ENCODE data around the gene P4HA1.
"Not testable (repeated sequence)": the region's sequence is repeated elsewhere in the genome, so short reads cannot be mapped to it uniquely, and the experiment has no call there.

Gene P4HA1

DNA sequence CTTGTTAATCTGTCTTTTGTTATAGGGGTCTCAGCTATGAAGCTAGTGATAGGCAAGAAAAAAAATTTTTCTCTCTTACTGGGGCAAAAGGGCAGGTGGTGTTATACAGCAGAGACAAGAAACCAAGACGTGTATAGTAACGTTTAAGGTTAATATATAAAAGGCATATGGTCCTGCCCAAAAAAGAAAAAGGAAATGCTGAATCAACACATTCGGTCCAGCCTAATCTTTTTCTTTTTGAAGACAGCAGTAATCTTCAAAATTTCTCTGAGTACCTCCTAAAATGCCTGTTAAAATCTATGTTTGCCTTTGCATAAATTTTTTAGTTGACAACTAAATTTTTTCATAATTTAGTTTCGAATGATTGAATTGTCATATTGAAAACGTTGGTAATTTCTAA is 54.5 kb downstream of the P4HA1 start:
- no peak for DNase-seq

GRCh38 chr10:73039635-73040034 is 57.0 kb downstream of the P4HA1 start:
- DNase-seq, result no peak

DNA sequence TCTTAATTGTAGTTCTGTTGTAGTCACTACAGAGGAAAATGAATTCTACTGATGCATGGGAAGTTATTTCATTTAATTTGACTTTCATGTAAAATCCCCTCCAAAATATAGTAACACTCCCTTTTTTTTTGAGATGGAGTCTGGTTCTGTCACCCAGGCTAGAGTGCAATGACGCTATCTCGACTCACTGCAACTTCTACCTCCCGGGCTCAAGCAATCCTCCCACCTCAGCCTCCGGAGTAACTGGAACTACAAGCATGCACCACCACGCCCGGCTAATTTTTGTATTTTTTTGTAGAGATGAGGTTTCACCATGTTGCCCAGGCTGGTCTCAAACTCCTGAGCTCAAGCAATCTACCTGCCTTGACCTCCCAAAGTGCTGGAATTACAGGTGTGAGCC is 60.4 kb downstream of the P4HA1 start:
- not testable (repeated sequence) for DNase-seq

GRCh38 chr10:73032536-73032935 is 64.1 kb downstream of the P4HA1 start:
- DNase-seq, result no peak

DNA sequence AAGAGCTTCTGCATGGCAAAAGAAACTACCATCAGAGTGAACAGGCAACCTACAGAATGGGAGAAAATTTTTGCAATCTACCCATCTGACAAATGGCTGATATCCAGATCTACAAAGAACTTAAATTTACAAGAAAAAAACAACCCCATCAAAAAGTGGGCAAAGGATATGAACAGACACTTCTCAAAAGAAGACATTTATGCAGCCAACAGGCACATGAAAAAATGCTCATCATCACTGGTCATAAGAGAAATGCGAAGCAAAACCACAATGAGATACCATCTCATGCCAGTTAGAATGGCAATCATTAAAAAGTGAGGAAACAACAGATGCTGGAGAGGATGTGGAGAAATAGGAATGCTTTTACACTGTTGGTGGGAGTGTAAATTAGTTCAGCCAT is 70.0 kb downstream of the P4HA1 start:
- DNase-seq, result not testable (repeated sequence)

DNA sequence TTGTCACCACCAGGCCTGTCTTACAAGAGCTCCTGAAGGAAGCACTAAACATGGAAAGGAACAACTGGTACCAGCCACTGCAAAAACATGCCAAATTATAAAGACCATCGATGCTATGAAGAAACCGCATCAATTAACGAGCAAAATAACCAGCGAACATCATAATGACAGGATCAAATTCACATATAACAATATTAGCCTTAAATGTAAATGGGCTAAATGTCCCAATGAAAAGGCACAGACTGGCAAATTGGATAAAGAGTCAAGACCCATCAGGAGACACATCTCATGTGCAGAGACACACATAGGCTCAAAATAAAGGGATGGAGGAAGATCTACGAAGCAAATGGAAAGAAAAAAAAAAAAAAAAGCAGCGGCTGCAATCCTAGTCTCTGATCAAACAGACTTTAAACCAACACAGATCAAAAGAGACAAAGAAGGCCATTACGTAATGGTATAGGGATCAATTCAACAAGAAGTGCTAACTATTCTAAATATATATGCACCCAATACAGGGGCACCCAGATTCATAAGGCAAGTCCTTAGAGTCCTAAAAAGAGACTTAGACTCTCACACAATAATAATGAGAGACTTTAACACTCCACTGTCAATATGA is 73.1 kb downstream of the P4HA1 start:
- DNase-seq, result not testable (repeated sequence)

DNA sequence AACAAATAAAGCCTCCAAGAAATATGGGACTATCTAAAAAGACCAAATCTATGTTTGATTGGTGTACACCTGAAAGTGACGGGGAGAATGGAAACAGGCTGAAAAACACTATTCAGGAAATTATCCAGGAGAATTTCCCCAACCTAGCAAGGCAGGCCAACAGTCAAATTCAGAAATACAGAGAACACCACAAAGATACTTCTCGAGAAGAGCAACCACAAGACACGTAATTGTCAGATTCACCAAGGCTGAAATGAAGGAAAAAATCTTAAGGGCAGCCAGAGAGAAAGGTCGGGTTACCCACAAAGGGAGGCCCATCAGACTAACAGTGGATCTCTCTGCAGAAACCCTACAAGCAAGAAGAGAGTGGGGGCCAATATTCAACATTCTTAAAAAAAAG is 73.7 kb downstream of the P4HA1 start:
- DNase-seq, result not testable (repeated sequence)

GRCh38 chr10:73021538-73022164 is 75.0 kb downstream of the P4HA1 start:
- DNase-seq, result not testable (repeated sequence)

DNA sequence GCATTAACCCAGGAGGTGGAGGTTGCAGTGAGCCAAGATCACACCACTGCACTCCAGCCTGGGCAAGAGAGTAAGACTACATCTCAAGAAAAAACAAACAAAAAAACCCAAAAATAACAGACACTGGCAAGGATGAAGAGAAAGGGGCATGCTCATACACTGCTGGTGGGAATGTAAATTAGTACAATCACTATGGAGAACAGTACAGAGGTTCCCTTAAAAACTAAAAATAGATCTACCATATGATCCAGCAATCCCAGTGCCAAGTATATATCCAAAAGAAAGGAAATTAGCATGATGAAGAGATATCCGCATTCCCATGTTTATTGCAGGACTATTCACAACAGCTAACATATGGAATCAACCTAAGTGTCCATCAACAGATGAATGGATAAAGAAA is 75.6 kb downstream of the P4HA1 start:
- DNase-seq, result no peak

DNA sequence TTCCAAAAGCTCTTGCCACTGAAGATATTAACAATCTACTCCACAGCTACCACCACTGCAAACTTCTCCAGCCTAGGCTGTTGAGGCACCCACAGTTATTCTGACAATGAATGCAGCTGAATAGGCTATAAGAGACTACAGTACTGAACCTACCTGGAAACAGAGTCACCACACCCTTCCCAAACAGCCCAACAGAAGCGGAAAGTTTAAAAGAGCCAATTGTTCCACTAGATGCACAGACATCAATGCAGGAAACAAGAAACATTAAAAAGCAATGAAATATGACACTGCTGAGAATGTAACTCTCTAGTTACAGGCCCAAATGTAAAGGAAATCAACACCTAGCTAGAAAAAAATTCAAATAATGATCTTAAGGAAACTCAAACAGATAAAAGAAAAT is 77.6 kb downstream of the P4HA1 start:
- no peak for DNase-seq

GRCh38 chr10:73018632-73019031 is 78.0 kb downstream of the P4HA1 start:
- no peak for DNase-seq

GRCh38 chr10:73017955-73018480 is 78.6 kb downstream of the P4HA1 start:
- DNase-seq, result no peak

DNA sequence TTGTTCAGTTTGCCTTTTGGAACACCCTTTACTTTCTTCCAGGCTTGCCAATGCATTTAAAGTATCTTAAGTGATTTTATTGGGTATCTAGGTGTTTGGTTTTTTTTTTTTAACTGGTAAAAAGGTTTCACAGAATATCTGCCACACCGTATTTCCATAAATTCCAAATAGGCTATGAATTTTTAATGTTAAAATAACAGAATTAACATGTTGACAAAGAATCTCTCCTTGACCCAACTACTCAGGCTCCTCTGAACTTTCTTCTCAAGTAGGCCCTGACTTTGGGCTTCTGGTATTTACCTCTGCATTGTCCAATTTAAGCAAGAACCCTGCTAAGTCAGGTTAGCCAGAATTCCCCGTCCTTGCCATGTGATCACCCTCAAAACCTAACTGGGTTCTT is 80.9 kb downstream of the P4HA1 start:
- no peak for DNase-seq

- no peak for DNase-seq
Observed at GRCh38 chr10:73003822-73004221, 92.8 kb downstream of the P4HA1 start.

DNA sequence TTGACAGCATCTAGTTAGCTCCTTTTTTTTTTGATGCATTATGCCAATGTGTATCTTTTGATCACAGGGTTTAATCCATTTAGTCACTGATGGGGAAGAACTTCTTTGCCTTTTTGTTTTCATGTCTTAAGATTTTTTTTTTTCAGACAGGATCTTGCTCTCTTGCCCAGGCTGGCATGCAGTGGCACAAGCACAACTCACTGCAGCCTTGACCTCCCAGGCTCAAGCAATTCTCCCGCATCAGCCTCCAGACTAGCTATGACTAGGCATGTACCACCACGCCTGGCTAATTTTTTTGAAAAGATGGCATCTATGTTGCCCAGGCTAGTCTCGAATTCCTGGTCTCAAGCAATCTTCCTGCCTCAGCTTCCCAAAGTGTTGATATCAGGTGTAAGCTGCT is 95.7 kb downstream of the P4HA1 start:
- DNase-seq, result no peak

GRCh38 chr10:72997099-72997498 is 99.6 kb downstream of the P4HA1 start:
- DNase-seq, result no peak

- DNase-seq, result not testable (repeated sequence)
Observed at GRCh38 chr10:72995459-72995858, 101.2 kb downstream of the P4HA1 start.

GRCh38 chr10:72989771-72990170 is 106.9 kb downstream of the P4HA1 start:
- DNase-seq, result not testable (repeated sequence)

DNA sequence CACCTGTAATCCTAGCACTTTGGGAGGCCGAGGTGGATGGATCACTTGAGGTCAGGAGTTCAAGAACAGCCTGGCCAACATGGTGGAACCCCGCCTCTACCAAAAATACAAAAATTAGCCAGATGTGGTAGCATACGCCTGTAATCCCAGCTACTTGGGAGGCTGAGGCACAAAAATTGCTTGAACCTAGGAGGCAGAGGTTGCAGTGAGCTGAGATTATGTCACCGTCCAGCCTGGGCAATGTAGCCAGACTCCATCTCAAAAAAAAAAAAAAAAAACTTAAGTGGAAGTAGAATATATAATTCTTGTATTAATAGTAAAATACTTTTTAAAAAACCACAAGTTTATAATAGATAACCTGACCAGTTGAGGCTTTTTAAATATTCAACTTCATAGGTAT is 112.0 kb downstream of the P4HA1 start:
- DNase-seq, result not testable (repeated sequence)

GRCh38 chr10:72981882-72982529 is 114.7 kb downstream of the P4HA1 start:
- DNase-seq, result no peak

- DNase-seq, result no peak
Observed at GRCh38 chr10:72981028-72981881, 115.4 kb downstream of the P4HA1 start.

GRCh38 chr10:72980348-72980747 is 116.3 kb downstream of the P4HA1 start:
- DNase-seq, result no peak

- no peak for DNase-seq
Observed at GRCh38 chr10:72979709-72980108, 117.0 kb downstream of the P4HA1 start.
